ENCODE measurements around the gene UCN.
A peak's percentile ranks its signal among the peaks of the same experiment; 100 is the strongest.
"Not testable (repeated sequence)": the region's sequence is repeated elsewhere in the genome, so short reads cannot be mapped to it uniquely, and the experiment has no call there.

Gene UCN

GRCh38 chr2:27322301-27322765 is 14.1 kb upstream of the UCN start:
- Mint-ChIP-seq H3K27ac (peak overlapping the region; percentile 99), H3K36me3 (peaks cover 16% of the 10 kb centered on the region), H3K4me3 (peak overlapping the region; percentile 99), H3K27me3 (no peaks in the 10 kb centered on the region), H3K4me1 (peaks cover 18% of the 10 kb centered on the region), H3K9me3 (no peaks in the 10 kb centered on the region)

- H3K27ac Mint-ChIP-seq, result no peak overlapping the region
- H3K36me3 Mint-ChIP-seq, result peaks cover 9% of the 10 kb centered on the region
- no peaks in the 10 kb centered on the region for H3K9me3 Mint-ChIP-seq
- H3K4me3 Mint-ChIP-seq, result peak overlapping the region; percentile 23
- H3K27me3 Mint-ChIP-seq, result no peaks in the 10 kb centered on the region
- H3K4me1 Mint-ChIP-seq, result peaks cover 18% of the 10 kb centered on the region
These were observed 12.8 kb upstream of the UCN start for GRCh38 chr2:27320958-27321543.

- H3K27ac Mint-ChIP-seq, H3K4me3 Mint-ChIP-seq, H3K27me3 Mint-ChIP-seq, H3K9me3 Mint-ChIP-seq, H3K36me3 Mint-ChIP-seq: not testable (repeated sequence)
- peaks cover 18% of the 10 kb centered on the region for H3K4me1 Mint-ChIP-seq
These were observed 11.6 kb upstream of the UCN start for GRCh38 chr2:27319839-27320238.

GRCh38 chr2:27316655-27317412 is 8.6 kb upstream of the UCN start:
- no peak overlapping the region for H3K27ac Mint-ChIP-seq
- H3K36me3 Mint-ChIP-seq, result peaks cover 5% of the 10 kb centered on the region
- no peaks in the 10 kb centered on the region for H3K27me3 Mint-ChIP-seq

GRCh38 chr2:27315122-27315521 is 6.9 kb upstream of the UCN start:
- no peak overlapping the region for H3K27ac Mint-ChIP-seq
- peaks cover 8% of the 10 kb centered on the region for H3K36me3 Mint-ChIP-seq
- no peaks in the 10 kb centered on the region for H3K9me3 Mint-ChIP-seq
- H3K4me1 Mint-ChIP-seq, result no peaks in the 10 kb centered on the region
- H3K4me3 Mint-ChIP-seq, result no peak overlapping the region
- H3K27me3 Mint-ChIP-seq, result no peaks in the 10 kb centered on the region

More at GRCh38 chr2:27316655-27317412, 8.6 kb upstream of the UCN start:
- no peaks in the 10 kb centered on the region for H3K9me3 Mint-ChIP-seq
- no peak overlapping the region for H3K4me3 Mint-ChIP-seq
- H3K4me1 Mint-ChIP-seq, result peaks cover 6% of the 10 kb centered on the region

GRCh38 chr2:27314709-27315108 is 6.5 kb upstream of the UCN start:
- Mint-ChIP-seq H3K9me3 (no peaks in the 10 kb centered on the region), H3K4me1 (no peaks in the 10 kb centered on the region), H3K4me3 (no peak overlapping the region), H3K27me3 (no peaks in the 10 kb centered on the region), H3K27ac (no peak overlapping the region), H3K36me3 (peaks cover 10% of the 10 kb centered on the region)

GRCh38 chr2:27313882-27314645 is 5.8 kb upstream of the UCN start:
- H3K4me1 Mint-ChIP-seq, result no peaks in the 10 kb centered on the region

GRCh38 chr2:27312152-27312551 is 3.9 kb upstream of the UCN start:
- H3K36me3 Mint-ChIP-seq, result peaks cover 10% of the 10 kb centered on the region

More at GRCh38 chr2:27313882-27314645, 5.8 kb upstream of the UCN start:
- Mint-ChIP-seq H3K36me3 (peaks cover 11% of the 10 kb centered on the region), H3K9me3 (no peaks in the 10 kb centered on the region), H3K4me3 (no peak overlapping the region), H3K27ac (no peak overlapping the region), H3K27me3 (no peaks in the 10 kb centered on the region)

GRCh38 chr2:27309651-27310050 is 1.4 kb upstream of the UCN start:
- no peak overlapping the region for H3K4me3 Mint-ChIP-seq
- peaks cover 8% of the 10 kb centered on the region for H3K27me3 Mint-ChIP-seq
- H3K4me1 Mint-ChIP-seq, result no peaks in the 10 kb centered on the region

More at GRCh38 chr2:27312152-27312551, 3.9 kb upstream of the UCN start:
- H3K27me3 Mint-ChIP-seq, result no peaks in the 10 kb centered on the region
- no peaks in the 10 kb centered on the region for H3K9me3 Mint-ChIP-seq
- no peaks in the 10 kb centered on the region for H3K4me1 Mint-ChIP-seq
- no peak overlapping the region for H3K4me3 Mint-ChIP-seq
- no peak overlapping the region for H3K27ac Mint-ChIP-seq

GRCh38 chr2:27307545-27308358 is 493 bp downstream of the UCN start:
- Mint-ChIP-seq H3K27me3 (peaks cover 12% of the 10 kb centered on the region), H3K4me1 (no peaks in the 10 kb centered on the region), H3K4me3 (peak overlapping the region; percentile 76), H3K9me3 (no peaks in the 10 kb centered on the region), H3K36me3 (peaks cover 10% of the 10 kb centered on the region), H3K27ac (no peak overlapping the region)

More at GRCh38 chr2:27309651-27310050, 1.4 kb upstream of the UCN start:
- H3K27ac Mint-ChIP-seq, result peak overlapping the region; percentile 26
- H3K36me3 Mint-ChIP-seq, result peaks cover 10% of the 10 kb centered on the region
- H3K9me3 Mint-ChIP-seq, result no peaks in the 10 kb centered on the region

- peaks cover 12% of the 10 kb centered on the region for H3K27me3 Mint-ChIP-seq
- H3K9me3 Mint-ChIP-seq, result no peaks in the 10 kb centered on the region
- H3K36me3 Mint-ChIP-seq, result peaks cover 10% of the 10 kb centered on the region
- peak overlapping the region; percentile 76 for H3K4me3 Mint-ChIP-seq
- H3K27ac Mint-ChIP-seq, result no peak overlapping the region
- no peaks in the 10 kb centered on the region for H3K4me1 Mint-ChIP-seq
These were observed 1.0 kb downstream of the UCN start for GRCh38 chr2:27307287-27307544.

- Mint-ChIP-seq H3K27me3 (peaks cover 12% of the 10 kb centered on the region), H3K4me1 (no peaks in the 10 kb centered on the region), H3K27ac (no peak overlapping the region), H3K36me3 (peaks cover 10% of the 10 kb centered on the region), H3K4me3 (peak overlapping the region; percentile 76), H3K9me3 (no peaks in the 10 kb centered on the region)
These were observed 1.5 kb downstream of the UCN start for GRCh38 chr2:27306573-27307286.

GRCh38 chr2:27306136-27306535 is 2.1 kb downstream of the UCN start:
- peak overlapping the region; percentile 36 for H3K4me3 Mint-ChIP-seq
- H3K27me3 Mint-ChIP-seq, result peaks cover 12% of the 10 kb centered on the region
- H3K27ac Mint-ChIP-seq, result no peak overlapping the region
- no peaks in the 10 kb centered on the region for H3K9me3 Mint-ChIP-seq
- H3K36me3 Mint-ChIP-seq, result peaks cover 5% of the 10 kb centered on the region
- H3K4me1 Mint-ChIP-seq, result no peaks in the 10 kb centered on the region

- Mint-ChIP-seq H3K4me1 (no peaks in the 10 kb centered on the region), H3K27me3 (peaks cover 12% of the 10 kb centered on the region), H3K4me3 (peak overlapping the region; percentile 24), H3K27ac (no peak overlapping the region), H3K9me3 (no peaks in the 10 kb centered on the region), H3K36me3 (peaks cover 5% of the 10 kb centered on the region)
These were observed 2.7 kb downstream of the UCN start for GRCh38 chr2:27305516-27305915.
